ENCODE measurements around the gene STK35. TPM values are rescaled to one million over a fixed set of nuclear protein-coding genes. Genes with fewer than 3 reads are reported as not detected.
"Not testable (repeated sequence)": the region's sequence is repeated elsewhere in the genome, so short reads cannot be mapped to it uniquely, and the experiment has no call there.

Gene STK35
- total RNA-seq, 1 donor from 2014 or later = 22.9 TPM

DNA sequence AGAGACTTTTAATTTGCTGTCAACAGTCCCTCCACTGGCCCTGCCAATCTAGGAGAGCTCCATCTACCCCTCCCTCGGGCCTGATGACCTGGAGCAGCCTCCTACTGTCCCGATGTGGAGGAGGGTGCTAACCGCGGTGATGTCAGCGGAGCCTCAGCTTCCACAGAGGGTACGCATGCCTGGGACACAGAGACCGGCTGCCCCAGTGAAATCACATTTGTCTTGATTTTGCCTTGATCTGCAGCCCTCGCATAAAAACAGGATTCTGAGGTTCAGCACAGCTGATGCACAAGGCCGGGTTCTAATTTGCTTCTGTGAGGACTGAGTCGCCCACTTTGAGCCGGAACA is 77.6 kb downstream of the STK35 start:
- no peak for DNase-seq (ENCODE audit: extremely low read depth, low read depth, low spot score)

GRCh38 chr20:2179949-2180348 is 78.3 kb downstream of the STK35 start:
- no peak for DNase-seq (ENCODE audit: extremely low read depth, low read depth, low spot score)

DNA sequence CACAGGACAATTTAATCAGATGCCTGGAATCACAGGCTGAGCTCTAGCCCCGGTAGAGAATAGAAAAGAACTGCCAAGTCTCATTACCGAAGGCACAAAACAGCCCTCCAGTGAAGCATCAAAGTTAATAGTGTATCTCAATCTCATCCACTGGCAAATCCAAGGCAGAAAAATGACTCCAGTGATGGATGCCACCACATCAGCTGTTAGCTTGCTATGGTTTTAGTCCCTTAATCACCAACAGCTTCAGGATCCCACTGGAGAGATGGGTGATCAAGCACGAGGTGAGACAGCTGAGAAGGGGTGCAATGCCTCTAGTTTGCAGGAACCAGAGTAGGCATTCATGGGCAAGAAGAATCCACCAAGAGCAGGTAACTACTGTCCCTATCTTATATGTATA is 81.8 kb downstream of the STK35 start:
- no peak for DNase-seq (ENCODE audit: extremely low read depth, low read depth, low spot score)

- DNase-seq (ENCODE audit: extremely low read depth, low read depth, low spot score) = not testable (repeated sequence)
Observed at GRCh38 chr20:2184933-2185332, 83.3 kb downstream of the STK35 start.

GRCh38 chr20:2195614-2196013 is 94.0 kb downstream of the STK35 start:
- no peak for DNase-seq (ENCODE audit: extremely low read depth, low read depth, low spot score)

- DNase-seq (ENCODE audit: extremely low read depth, low read depth, low spot score) = no peak
Observed at GRCh38 chr20:2197166-2197565, 95.5 kb downstream of the STK35 start.

Other genes with a start within 250 kb of the STK35 start
- gene SIRPA, start 206.4 kb upstream of the STK35 start, total RNA-seq = 34.8 and 35.6 TPM in 2 replicates
- not detected in 2 replicates for gene PDYN, start 107.8 kb upstream of the STK35 start, total RNA-seq
- 3.5 TPM in 1 of 2 replicates, not detected in the other for gene TGM3, start 194.2 kb downstream of the STK35 start, total RNA-seq